WTC11 (cell line): ENCODE results near the gene DLGAP4. TPM values are rescaled to one million over a fixed set of nuclear protein-coding genes. Genes with fewer than 3 reads are reported as not detected.

Experiments
- ATAC-seq: fragments of 200-7000 bp; cut with Tn5 transposase; 2 replicates; pipeline ENCODE4 v1.10.0; 2021; ENCODE audit warnings: mild to moderate bottlenecking, moderate library complexity
- CTCF ChIA-PET: fragments of 300-600 bp; sonication (Branson Sonifier 250); formaldehyde crosslinking; loops from one replicate; lab custom pipeline; 2021; ENCODE audit warnings: antibody characterized with exemption; lab: Charles Lee
- POLR2A ChIA-PET: fragments of 350-600 bp; sonication (Branson Sonifier 250); formaldehyde crosslinking; loops from one replicate; lab custom pipeline; 2021; ENCODE audit warnings: antibody characterized with exemption; lab: Charles Lee
- DNase-seq: peaks from one replicate; pipeline ENCODE4 v3.0.0; 2021; ENCODE audit warnings: low spot score
- H3K27ac Mint-ChIP-seq: 2 replicates; pipeline ENCODE4 v1.8.0; 2021; ENCODE audit warnings: mixed read lengths
- H3K27me3 Mint-ChIP-seq: 2 replicates; pipeline ENCODE4 v1.8.0; 2021; ENCODE audit warnings: low read depth, mild to moderate bottlenecking, moderate library complexity, mixed read lengths
- H3K36me3 Mint-ChIP-seq: 2 replicates; pipeline ENCODE4 v1.8.0; 2021; ENCODE audit warnings: mixed read lengths
- H3K4me1 Mint-ChIP-seq: 2 replicates; pipeline ENCODE4 v1.8.0; 2022; ENCODE audit warnings: mixed read lengths
- H3K4me3 Mint-ChIP-seq: 2 replicates; pipeline ENCODE4 v1.8.0; 2021; ENCODE audit warnings: mild to moderate bottlenecking, moderate library complexity, mixed read lengths
- H3K9me3 Mint-ChIP-seq: 2 replicates; pipeline ENCODE4 v1.8.0; 2021; ENCODE audit warnings: mixed read lengths
- ATF1 ChIP-seq: sonication (generic); formaldehyde crosslinking; IDR thresholded peaks from 2 replicates; pipeline ENCODE4 v1.8.1; 2023; ENCODE audit warnings: mild to moderate bottlenecking, moderate library complexity, missing genetic modification reagents
- E2F5 ChIP-seq: sonication (generic); formaldehyde crosslinking; IDR thresholded peaks from 2 replicates; pipeline ENCODE4 v1.8.1; 2022; ENCODE audit warnings: mild to moderate bottlenecking, moderate library complexity, missing genetic modification reagents
- FOXJ3 ChIP-seq: sonication (generic); formaldehyde crosslinking; IDR thresholded peaks from 2 replicates; pipeline ENCODE4 v1.9.0; 2021; ENCODE audit warnings: missing genetic modification reagents, mild to moderate bottlenecking, borderline replicate concordance
- HMGXB4 ChIP-seq: sonication (generic); formaldehyde crosslinking; IDR thresholded peaks from 2 replicates; pipeline ENCODE4 v1.8.1; 2023; ENCODE audit warnings: mild to moderate bottlenecking, moderate library complexity, missing genetic modification reagents
- IRF1 ChIP-seq: sonication (generic); formaldehyde crosslinking; IDR thresholded peaks from 2 replicates; pipeline ENCODE4 v1.8.0; 2023; ENCODE audit warnings: missing genetic modification reagents
- IRF2 ChIP-seq: sonication (generic); formaldehyde crosslinking; IDR thresholded peaks from 2 replicates; pipeline ENCODE4 v1.8.0; 2022; ENCODE audit warnings: low read depth, missing genetic modification reagents, borderline replicate concordance
- SMAD3 ChIP-seq: sonication (generic); formaldehyde crosslinking; IDR thresholded peaks from 2 replicates; pipeline ENCODE4 v1.8.0; 2022; ENCODE audit warnings: missing genetic modification reagents, mild to moderate bottlenecking, borderline replicate concordance
- STAT6 ChIP-seq: sonication (generic); formaldehyde crosslinking; conservative IDR thresholded peaks from 2 replicates; pipeline ENCODE4 v1.8.1; 2023; ENCODE audit warnings: mild to moderate bottlenecking, low read depth, missing genetic modification reagents, moderate library complexity
- TEAD4 ChIP-seq: sonication (generic); formaldehyde crosslinking; IDR thresholded peaks from 2 replicates; pipeline ENCODE4 v1.8.0; 2022; ENCODE audit warnings: mild to moderate bottlenecking, missing genetic modification reagents
- ZMAT4 ChIP-seq: fragments of 250-450 bp; sonication (Bioruptor Pico); IDR thresholded peaks from 2 replicates; pipeline ENCODE4 v1.9.0; 2021; ENCODE audit warnings: mild to moderate bottlenecking
- ZNF138 ChIP-seq: sonication (generic); formaldehyde crosslinking; conservative IDR thresholded peaks from 2 replicates; pipeline ENCODE4 v1.8.1; 2022; ENCODE audit warnings: mild to moderate bottlenecking, moderate library complexity, missing genetic modification reagents
- ZNF423 ChIP-seq: fragments of 250-450 bp; sonication (Bioruptor Pico); IDR thresholded peaks from 2 replicates; pipeline ENCODE4 v2.1.2; 2022; ENCODE audit warnings: mild to moderate bottlenecking, moderate library complexity
- total RNA-seq: library from RNA; stranded (reverse); gene quantifications from 3 replicates; pipeline ENCODE4 v1.2.3, GENCODE V29; 2021
- TF ChIP-seq, protein P1 (sequence below): sonication (generic); formaldehyde crosslinking; conservative IDR thresholded peaks from 2 replicates; pipeline ENCODE4 v1.8.1; 2022; ENCODE audit warnings: mild to moderate bottlenecking, missing genetic modification reagents

Gene DLGAP4
- total RNA-seq, 1 experiment from 2014 or later, result 52.6 TPM

DNA sequence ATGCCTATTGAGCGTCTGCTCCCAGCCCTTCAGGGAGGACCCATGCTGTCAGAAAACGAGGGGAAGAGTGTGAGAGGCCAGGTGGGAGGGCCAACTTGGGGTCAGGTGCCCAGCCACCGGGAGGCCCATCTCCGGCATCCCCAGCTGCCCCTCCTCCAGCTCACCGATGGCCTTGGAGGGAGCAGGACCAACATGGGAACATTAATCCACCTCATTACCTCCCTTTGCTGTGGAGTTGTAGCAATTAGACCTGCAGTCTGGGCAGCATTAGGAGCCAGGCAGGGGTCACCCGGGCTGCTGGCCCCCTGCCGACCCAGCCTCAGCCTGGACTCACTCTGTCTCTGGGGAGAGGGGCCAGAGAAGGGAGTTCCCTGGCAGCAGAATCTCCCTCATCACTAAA, 25.1 kb downstream of the DLGAP4 start:
- TF ChIP-seq STAT6 (CRISPR knock-in tag), result no peak
- no peak for TF ChIP-seq ZMAT4 (CRISPR knock-in tag)
- no peak for TF ChIP-seq SMAD3 (CRISPR knock-in tag)
- no peak for TF ChIP-seq FOXJ3 (CRISPR knock-in tag)
- TF ChIP-seq, protein P1, sequence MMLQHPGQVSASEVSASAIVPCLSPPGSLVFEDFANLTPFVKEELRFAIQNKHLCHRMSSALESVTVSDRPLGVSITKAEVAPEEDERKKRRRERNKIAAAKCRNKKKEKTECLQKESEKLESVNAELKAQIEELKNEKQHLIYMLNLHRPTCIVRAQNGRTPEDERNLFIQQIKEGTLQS (CRISPR knock-in tag), result no peak
- TF ChIP-seq IRF2 (CRISPR knock-in tag), result no peak
- TF ChIP-seq TEAD4 (CRISPR knock-in tag), result no peak
- TF ChIP-seq ZNF423 (CRISPR knock-in tag), result 0 out of 2 replicates have a peak, but pooled peaks have one; percentile 0
- Mint-ChIP-seq H3K4me1 (peaks cover 43% of the 10 kb centered on the region), H3K27me3 (peaks cover 67% of the 10 kb centered on the region), H3K4me3 (no peak overlapping the region), H3K27ac (no peak overlapping the region), H3K36me3 (no peaks in the 10 kb centered on the region), H3K9me3 (peaks cover 4% of the 10 kb centered on the region)
- POLR2A ChIA-PET, result no interaction called here
- ATAC-seq, result no peak
- no peak for DNase-seq
- CTCF ChIA-PET, result interaction anchor here (2.6 to 2.9 kb wide), 2 partner anchors 108 to 129 kb away, joined by 11 read pairs; no protein-coding TSS in a partner anchor

DNA sequence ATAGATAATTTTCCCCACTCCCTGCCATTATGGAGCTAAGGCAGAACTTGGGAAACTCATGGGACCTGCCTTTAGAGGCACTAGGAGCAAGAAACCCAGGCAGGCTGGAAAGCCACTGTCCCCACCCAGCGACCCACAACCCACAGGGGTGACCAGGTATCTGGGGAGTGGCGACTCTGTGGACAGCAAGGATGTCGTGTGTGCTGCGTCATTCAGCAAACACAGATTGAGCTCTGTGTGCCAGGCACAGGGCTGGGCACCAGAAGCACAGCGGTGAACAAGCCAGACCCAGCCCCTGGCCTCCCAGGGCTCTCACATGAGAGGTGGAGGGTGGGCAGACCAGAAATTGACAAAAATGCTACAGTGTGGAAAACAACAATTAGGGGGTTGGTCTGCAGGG, 27.7 kb downstream of the DLGAP4 start:
- no peak overlapping the region for H3K27ac Mint-ChIP-seq
- H3K9me3 Mint-ChIP-seq, result no peaks in the 10 kb centered on the region
- CTCF ChIA-PET, result interaction anchor here (0.6 to 2.9 kb wide), 5 partner anchors 10 to 131 kb away, joined by 3 to 11 read pairs (median 7); no protein-coding TSS in a partner anchor
- H3K36me3 Mint-ChIP-seq, result no peaks in the 10 kb centered on the region
- ATAC-seq, result no peak
- DNase-seq, result no peak
- TF ChIP-seq IRF1 (no peak), HMGXB4 (CRISPR knock-in tag) (no peak), E2F5 (no peak), SMAD3 (CRISPR knock-in tag) (no peak), ZNF138 (CRISPR knock-in tag) (no peak), ATF1 (CRISPR knock-in tag) (no peak)
- no peak overlapping the region for H3K4me3 Mint-ChIP-seq
- POLR2A ChIA-PET, result interaction anchor here (1.1 kb wide), 1 partner anchor 26 kb away, joined by 4 read pairs; no protein-coding TSS in a partner anchor
- peaks cover 52% of the 10 kb centered on the region for H3K4me1 Mint-ChIP-seq
- H3K27me3 Mint-ChIP-seq, result peaks cover 71% of the 10 kb centered on the region
